GM18873 (cell line): ENCODE measurements around the gene ZNF467.
A peak's percentile ranks its signal among the peaks of the same experiment; 100 is the strongest.

ENCODE experiments used
- ATAC-seq: cut with Tn5 transposase; IDR thresholded peaks from one replicate; pipeline ENCODE4 v1.9.1; 2021; ENCODE audit warnings: mild to moderate bottlenecking, moderate library complexity, moderate number of reproducible peaks; ENCODE audit not compliant: unreplicated experiment, low FRiP score

The ZNF467 gene

GRCh38 chr7:149772241-149772955 lies 990 bp downstream of the ZNF467 start:
- no peak for ATAC-seq

GRCh38 chr7:149771720-149772240 lies 1.6 kb downstream of the ZNF467 start:
- peak; percentile 60 for ATAC-seq

DNA sequence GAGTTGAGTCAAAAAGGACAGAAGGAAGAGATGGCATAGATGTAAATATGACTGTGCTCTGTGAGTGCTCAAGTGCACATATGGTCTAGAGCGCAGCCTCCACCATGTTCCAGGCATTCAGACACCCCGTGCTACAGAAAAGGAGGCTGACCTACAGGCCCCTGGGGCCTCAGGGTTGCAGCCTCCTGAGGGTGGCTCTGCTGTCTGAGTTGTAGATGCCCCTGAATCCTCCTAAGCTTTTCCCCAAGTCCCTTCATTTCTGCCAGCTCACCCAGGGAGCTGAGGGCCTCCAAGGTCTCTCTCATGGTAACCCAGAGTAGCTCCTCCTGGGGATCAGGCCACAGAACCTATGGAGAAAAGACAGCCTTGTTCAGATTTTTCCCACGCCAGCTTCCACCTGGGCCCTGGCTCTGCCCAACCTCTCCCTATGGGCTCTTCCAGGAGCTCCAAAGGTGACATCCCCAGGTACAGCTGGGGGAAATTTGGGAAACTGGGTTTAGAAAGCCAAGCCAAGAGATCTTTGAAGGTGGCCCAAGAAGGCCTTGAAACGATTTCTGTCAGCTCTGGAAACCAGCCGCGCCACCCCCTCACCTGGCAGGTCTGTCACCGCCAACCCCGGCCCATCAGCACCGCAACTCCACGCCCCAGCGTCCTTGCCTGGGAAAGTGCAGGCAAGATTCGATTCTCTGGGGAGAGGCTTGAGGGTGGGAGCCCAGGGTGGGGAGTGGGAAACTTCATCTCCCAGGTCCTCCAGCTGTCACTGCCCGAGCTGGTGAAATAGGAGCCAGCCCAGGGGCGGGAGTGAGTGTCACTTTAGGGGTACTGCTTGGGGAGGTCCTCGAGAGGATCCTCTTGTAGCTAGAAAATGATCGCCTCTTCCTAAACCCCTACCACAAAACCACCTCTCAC lies 2.4 kb downstream of the ZNF467 start:
- peak; percentile 5 for ATAC-seq

- no peak for ATAC-seq
Measured at GRCh38 chr7:149769915-149770314, 3.5 kb downstream of the ZNF467 start.

DNA sequence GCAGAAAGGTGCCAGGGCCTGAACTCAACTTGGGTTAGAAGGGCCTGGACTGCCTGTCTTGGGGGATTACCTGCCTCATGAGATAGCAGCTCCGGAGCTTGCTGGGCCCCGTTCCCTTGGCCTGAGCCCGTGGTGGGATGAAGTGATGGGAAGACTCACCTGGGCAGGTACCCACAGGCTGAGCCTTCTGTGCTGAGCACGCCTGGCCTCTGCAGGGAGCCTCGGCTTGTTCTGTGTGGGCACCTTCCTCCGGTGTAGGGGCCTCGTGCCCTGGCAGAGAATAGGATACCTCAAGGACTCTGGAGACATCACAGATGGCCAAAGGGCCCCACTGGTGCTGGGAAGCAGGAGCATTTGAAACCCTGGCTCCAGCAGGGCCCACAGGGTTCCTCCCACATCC lies 4.5 kb downstream of the ZNF467 start:
- ATAC-seq: no peak

DNA sequence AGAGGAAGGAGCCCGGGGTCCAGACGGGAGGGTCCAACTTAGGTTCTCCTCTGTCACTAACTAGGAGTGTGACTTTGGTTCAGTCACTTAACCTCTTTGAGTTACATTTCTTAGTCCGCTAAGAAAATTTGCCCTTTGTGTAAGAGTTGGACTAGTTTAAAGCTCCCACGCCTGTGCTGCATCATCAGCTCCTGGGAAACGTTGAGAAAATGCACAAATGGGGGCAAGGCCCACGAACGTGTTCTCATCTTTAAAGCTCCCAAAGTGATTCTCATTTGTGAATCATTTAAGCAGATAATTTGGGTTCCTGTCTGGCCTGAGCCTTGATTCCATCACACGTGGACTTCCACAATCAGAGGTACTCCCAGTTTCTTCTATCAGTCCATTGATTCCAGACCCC lies 6.3 kb downstream of the ZNF467 start:
- no peak for ATAC-seq

GRCh38 chr7:149766135-149766675 lies 7.2 kb downstream of the ZNF467 start:
- ATAC-seq: no peak

GRCh38 chr7:149765399-149766121 lies 7.8 kb downstream of the ZNF467 start:
- ATAC-seq: no peak

DNA sequence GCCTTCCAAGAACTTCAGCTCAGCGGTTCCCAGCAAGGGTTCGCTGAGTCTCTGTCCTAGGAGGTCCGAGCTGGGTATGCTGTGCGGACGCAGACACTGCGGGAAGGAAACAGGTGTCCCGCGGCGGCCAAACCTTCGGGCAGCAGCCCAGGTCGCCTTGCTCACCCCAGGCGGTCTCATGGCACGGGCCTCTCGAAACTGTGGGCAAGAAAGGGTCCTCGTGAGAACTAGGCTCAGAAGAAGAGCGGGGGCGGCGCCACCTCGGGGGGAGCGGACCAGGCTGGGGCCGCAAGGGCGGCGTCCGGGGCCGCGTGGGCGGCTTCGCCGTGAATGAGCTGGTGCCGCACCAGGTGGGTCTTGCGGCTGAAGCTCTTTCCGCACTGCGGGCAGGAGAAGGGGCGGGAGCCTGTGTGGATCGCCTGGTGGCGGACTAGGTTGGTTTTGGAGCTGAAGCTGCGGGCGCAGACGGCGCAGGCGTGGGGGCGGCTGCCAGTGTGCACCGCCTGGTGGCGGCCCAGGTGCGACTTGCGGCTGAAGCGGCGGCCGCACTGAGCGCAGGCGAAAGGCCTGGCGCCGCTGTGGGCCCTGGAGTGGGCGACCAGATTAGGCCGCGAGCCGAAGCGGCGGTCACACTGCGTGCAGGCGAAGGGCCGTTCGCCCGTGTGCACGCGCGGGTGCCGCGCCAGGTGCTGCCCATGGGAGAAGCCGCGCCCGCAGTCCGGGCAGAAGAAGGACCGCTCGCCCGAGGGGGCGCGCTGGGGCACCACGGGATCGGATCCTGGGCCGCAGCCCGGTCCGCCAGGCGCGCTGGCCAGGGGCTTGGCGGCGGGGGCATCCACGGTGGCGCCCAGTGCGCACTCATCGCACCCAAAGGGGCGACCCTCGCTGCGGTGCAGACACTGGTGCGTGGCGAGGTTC lies 8.6 kb downstream of the ZNF467 start:
- no peak for ATAC-seq

GRCh38 chr7:149763563-149764240 lies 9.7 kb downstream of the ZNF467 start:
- ATAC-seq: no peak

GRCh38 chr7:149762610-149763009 lies 10.8 kb downstream of the ZNF467 start:
- ATAC-seq: no peak

DNA sequence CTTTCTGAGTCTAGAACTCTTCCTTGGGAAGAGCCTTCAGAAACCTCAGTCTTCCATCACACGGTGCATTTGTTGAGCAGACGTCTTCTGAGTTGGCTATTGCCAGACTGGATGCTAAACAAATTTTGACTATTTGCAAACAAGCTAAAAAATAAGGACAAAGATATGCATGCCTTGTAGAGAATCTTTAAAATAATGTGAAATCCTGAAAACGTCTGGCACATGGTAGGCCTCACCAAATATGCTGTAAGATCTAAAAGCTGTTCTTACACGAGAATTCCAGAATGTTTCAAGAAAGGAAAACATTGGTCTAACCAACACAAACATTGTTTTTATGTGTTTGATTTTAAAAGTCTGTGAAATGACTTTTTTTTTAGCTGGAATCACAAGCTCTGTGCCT lies 11.3 kb downstream of the ZNF467 start:
- no peak for ATAC-seq

GRCh38 chr7:149761307-149761706 lies 12.1 kb downstream of the ZNF467 start:
- ATAC-seq: no peak

DNA sequence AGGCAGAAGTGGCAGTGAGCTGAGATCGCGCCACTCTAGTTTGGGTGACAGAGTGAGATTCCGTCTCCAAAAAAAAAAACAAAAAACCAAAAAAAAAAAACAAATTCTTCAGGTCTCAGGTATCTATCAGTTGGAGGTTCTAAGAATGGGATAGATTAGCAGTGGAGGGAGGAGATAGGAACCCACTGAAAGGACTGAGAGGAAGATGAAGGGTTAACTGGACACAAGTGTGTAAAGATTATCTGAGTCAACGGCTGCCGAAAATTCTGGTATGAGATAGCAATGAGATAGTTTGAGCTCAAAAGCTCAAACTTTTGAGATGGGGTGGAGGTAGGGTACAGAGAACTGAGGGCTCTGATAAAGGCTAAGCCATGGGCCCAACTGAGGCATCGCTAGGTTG lies 12.8 kb downstream of the ZNF467 start:
- ATAC-seq: no peak

- no peak for ATAC-seq
Measured at GRCh38 chr7:149759093-149759860, 14.1 kb downstream of the ZNF467 start.

DNA sequence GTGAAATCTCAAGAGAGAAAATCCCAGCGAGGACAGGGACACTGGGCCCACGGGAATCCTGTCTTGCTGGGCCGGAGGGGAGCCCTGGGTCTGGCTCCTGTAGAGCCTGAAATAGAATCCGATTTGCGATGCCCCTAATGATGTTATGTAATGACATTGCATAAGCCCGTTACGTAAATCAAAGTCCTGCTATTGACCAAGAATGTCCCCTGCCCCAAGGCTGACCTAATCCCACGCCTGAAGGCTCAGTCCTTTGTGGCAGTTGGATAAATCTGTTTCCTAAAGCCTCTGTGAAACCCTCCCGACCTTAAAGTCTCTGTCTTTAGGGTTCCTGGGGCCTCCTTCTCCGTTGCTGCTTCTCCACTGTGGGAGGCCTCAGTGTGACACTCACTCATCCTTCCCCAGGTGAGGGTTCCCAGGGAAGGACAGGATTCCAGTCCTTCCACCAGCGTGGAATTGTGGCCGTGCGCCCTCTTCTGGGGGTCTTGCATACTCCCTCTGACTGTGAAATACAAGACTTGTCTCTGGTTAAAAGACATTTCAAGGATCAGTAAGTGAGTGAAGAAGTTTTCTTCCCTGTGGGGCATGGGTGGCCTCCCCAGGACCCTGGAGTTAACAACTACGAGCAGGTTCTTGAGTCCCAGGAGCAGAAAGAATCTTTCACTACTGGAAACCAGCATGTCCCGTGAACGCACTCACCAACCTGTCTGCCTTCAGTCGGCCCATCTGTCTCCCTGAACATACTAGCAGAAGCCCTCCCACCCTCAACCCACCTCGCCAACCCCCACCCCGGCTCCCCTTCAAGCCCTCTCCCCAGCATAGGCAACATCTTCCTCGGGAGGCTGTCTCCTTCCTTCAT lies 19.8 kb downstream of the ZNF467 start:
- no peak for ATAC-seq

GRCh38 chr7:149752646-149753045 lies 20.7 kb downstream of the ZNF467 start:
- ATAC-seq: no peak
